K562 (cell line): ENCODE data around the gene UQCR11. TPM values are rescaled to one million over a fixed set of nuclear protein-coding genes. Genes with fewer than 3 reads are reported as not detected.

ENCODE experiments used
- ATAC-seq: fragments of 200-7000 bp; cut with Tn5 transposase; 3 replicates; pipeline ENCODE4 v1.9.1; 2020; ENCODE audit warnings: moderate library complexity
- BruUV-seq: library from RNA; stranded (reverse); fragments of 400-500 nt; replicated peaks from 2 replicates; lab custom pipeline; 2021; lab: Mats Ljungman, UMichigan
- CTCF ChIA-PET: fragments of 300-600 bp; formaldehyde crosslinking; extraction: SDS; loops from one replicate; lab custom pipeline; 2021; ENCODE audit warnings: low intra/inter-chr PET ratio; lab: Yijun Ruan, JAX
- POLR2A ChIA-PET: fragments of 300-600, 350-650 bp; sonication (Branson Sonifier 250); formaldehyde crosslinking; extraction: SDS; loops from one replicate; lab custom pipeline; 2021; ENCODE audit warnings: antibody characterized with exemption, inconsistent platforms; lab: Yijun Ruan, JAX
- DNase-seq, 4 experiments: peaks; one replicate each; pipeline versions ENCODE4 v3.0.0 to v3.0.0-alpha.2; 2011 to 2018; ENCODE audit warnings: low spot score in 3 of 4, mixed read lengths in 3 of 4; ENCODE audit errors: extremely low read depth in 1 of 4
- FAIRE-seq: peaks from 2 replicates; lab custom pipeline; 2011; peaks lifted over from hg19 to GRCh38; lab: Jason Lieb, UNC
- H2AFZ ChIP-seq: 2 replicates; pipeline ENCODE4 v1.6.0; 2011; ENCODE audit warnings: low read depth, low read length, control low read depth, inconsistent platforms
- H3K27ac ChIP-seq: fragments of 200-600 bp; 3 replicates; pipeline ENCODE4 v1.8.0; 2011; ENCODE audit warnings: low read depth, mild to moderate bottlenecking, control low read depth, inconsistent platforms, low read length, moderate library complexity, mixed read lengths; ENCODE audit errors: extremely low read depth
- H3K27me3 ChIP-seq, 2 experiments: fragments of 300-600 bp in 1 of 2; 2 replicates in 1 of 2; 3 replicates in 1 of 2; pipeline versions ENCODE4 v1.6.0 to v1.8.0; 2011; ENCODE audit warnings: inconsistent platforms in 2 of 2, low read length in 2 of 2, mild to moderate bottlenecking in 1 of 2, mixed read lengths in 1 of 2, moderate library complexity in 1 of 2; ENCODE audit not compliant: control insufficient read depth in 2 of 2, insufficient read depth in 2 of 2
- H3K36me3 ChIP-seq: fragments of 300-600 bp; 3 replicates; pipeline ENCODE4 v1.8.0; 2011; ENCODE audit warnings: mild to moderate bottlenecking, low read length, inconsistent platforms; ENCODE audit not compliant: control insufficient read depth, insufficient read depth
- H3K4me1 ChIP-seq, 2 experiments: fragments of 200-600 bp in 1 of 2; replicated peaks in 1 of 2; 2 replicates in 1 of 2; 3 replicates in 1 of 2; pipeline versions ENCODE4 v1.5.1 to v1.8.0; 2011; ENCODE audit warnings: inconsistent platforms in 2 of 2, low read length in 2 of 2, mild to moderate bottlenecking in 1 of 2, mixed read lengths in 1 of 2, moderate library complexity in 1 of 2; ENCODE audit not compliant: control insufficient read depth in 2 of 2, insufficient read depth in 2 of 2
- H3K4me2 ChIP-seq: 2 replicates; pipeline ENCODE4 v1.6.1; 2011; ENCODE audit warnings: low read length, control low read depth, inconsistent platforms, mixed read lengths; ENCODE audit not compliant: insufficient read depth
- H3K4me3 ChIP-seq: fragments of 200-600 bp; sonication (generic), shearing (Covaris generic); 2 replicates; pipeline ENCODE4 v1.5.1; 2016; ENCODE audit warnings: control low read depth, inconsistent platforms
- H3K79me2 ChIP-seq: fragments of 200-600 bp; 3 replicates; pipeline ENCODE4 v1.8.0; 2011; ENCODE audit warnings: low read length, inconsistent platforms; ENCODE audit not compliant: control insufficient read depth, insufficient read depth
- H3K9ac ChIP-seq, 2 experiments: 2 replicates each; pipeline versions ENCODE4 v1.6.0 to v1.6.1; 2011; ENCODE audit warnings: low read depth in 2 of 2, low read length in 2 of 2, control low read depth in 1 of 2, inconsistent platforms in 1 of 2, mild to moderate bottlenecking in 1 of 2, mixed read lengths in 1 of 2; ENCODE audit not compliant: insufficient read depth in 1 of 2
- H3K9me1 ChIP-seq: one replicate; pipeline ENCODE4 v1.6.0; 2011; ENCODE audit warnings: inconsistent platforms, mild to moderate bottlenecking, low read length, moderate library complexity; ENCODE audit not compliant: control insufficient read depth, insufficient read depth
- H3K9me3 ChIP-seq: replicated peaks from 2 replicates; pipeline ENCODE4 v1.5.1; 2011; ENCODE audit warnings: low read depth, low read length, inconsistent platforms; ENCODE audit not compliant: control insufficient read depth, insufficient read depth
- H4K20me1 ChIP-seq: replicated peaks from 2 replicates; pipeline ENCODE4 v1.6.1; 2011; ENCODE audit warnings: low read length, inconsistent platforms, mixed read lengths; ENCODE audit not compliant: control insufficient read depth, insufficient read depth
- EGR1 ChIP-seq: fragments of 450-650 bp; conservative IDR thresholded peaks from 2 replicates; pipeline ENCODE4 v1.6.1; 2017; ENCODE audit warnings: mild to moderate bottlenecking
- ETS1 ChIP-seq: conservative IDR thresholded peaks from 2 replicates; pipeline ENCODE4 v1.6.1; 2011; ENCODE audit warnings: low read depth, mild to moderate bottlenecking, low read length; ENCODE audit not compliant: control insufficient read depth
- ETV1 ChIP-seq: fragments of 450-650 bp; conservative IDR thresholded peaks from 2 replicates; pipeline ENCODE4 v1.6.1; 2016; ENCODE audit warnings: missing genetic modification characterization, control low read depth, low read depth, missing compliant biosample characterization
- MTA3 ChIP-seq: fragments of 450-650 bp; formaldehyde crosslinking; IDR thresholded peaks from 2 replicates; pipeline ENCODE4 v1.6.1; 2017; ENCODE audit warnings: mild to moderate bottlenecking, borderline replicate concordance
- SLC30A9 ChIP-seq: fragments of 250-450 bp; sonication (Bioruptor Pico); IDR thresholded peaks from 2 replicates; pipeline ENCODE4 v1.8.0; 2022; ENCODE audit warnings: mild to moderate bottlenecking, moderate library complexity
- STAT5A ChIP-seq: IDR thresholded peaks from 2 replicates; pipeline ENCODE4 v1.6.1; 2012; ENCODE audit warnings: low read length, inconsistent platforms, borderline replicate concordance
- WGBS: fragments of 100-300 bp; shearing (Covaris generic); methylation state at CpG from one replicate; pipeline ENCODE4 v1.1.6; 2016; ENCODE audit warnings: low coverage, mixed read lengths; ENCODE audit not compliant: insufficient coverage; ENCODE audit errors: missing lambda C conversion rate; 5-methylcytosine and 5-hydroxymethylcytosine counted together
- in situ Hi-C: fragments of 300-500 bp; cut with MboI; formaldehyde crosslinking; loops from 4 replicates; pipeline ENCODE4 v1.15.0; 2018; ENCODE audit warnings: inconsistent platforms, mixed read lengths
- intact Hi-C: fragments of 100-400 bp; cut with micrococcal nuclease; formaldehyde crosslinking; loops from 2 replicates; pipeline ENCODE4 v1.14.2; 2022
- polyA plus RNA-seq, 8 experiments: library from polyadenylated mRNA; depleted of rRNA in 4 of 8; stranded (reverse) in 5 of 8; unstranded in 3 of 8; fragments of >200 nt; fragmentation: Nextera tagmentation in 2 of 8; fragmentation: Illumina TruSeq in 1 of 8; extraction: Ambion mirVana in 2 of 8; extraction: Trizol in 1 of 8; gene quantifications; 2 replicates each; pipeline versions ENCODE4 v1.2.1 to v1.2.3, GENCODE V29; 2011 to 2014; ENCODE audit warnings: inconsistent platforms in 1 of 8, missing spikeins in 1 of 8
- total RNA-seq, 7 experiments: library from RNA; depleted of rRNA in 6 of 7; stranded (reverse); fragments of >200 nt in 6 of 7; fragmentation: Illumina TruSeq in 2 of 7; extraction: Trizol in 2 of 7; gene quantifications; 2 replicates each; pipeline versions ENCODE4 v1.2.1 to v1.2.3, GENCODE V29; 2011 to 2021; ENCODE audit warnings: low replicate concordance in 1 of 7
- TF ChIP-seq, protein P1 (sequence below): sonication (generic); formaldehyde crosslinking; IDR thresholded peaks from 2 replicates; pipeline ENCODE4 v1.8.1; 2023; ENCODE audit warnings: mild to moderate bottlenecking, missing genetic modification reagents

UQCR11 gene
- total and polyA plus RNA-seq, 9 of the 15 experiments (the other 6 are each of a cell fraction or from before 2014, with no cell fraction given) = 57.6 to 394 (median 259) TPM

GRCh38 chr19:1616875-1617274, 11.6 kb upstream of the UQCR11 start (continued):
- TF ChIP-seq, protein P1, sequence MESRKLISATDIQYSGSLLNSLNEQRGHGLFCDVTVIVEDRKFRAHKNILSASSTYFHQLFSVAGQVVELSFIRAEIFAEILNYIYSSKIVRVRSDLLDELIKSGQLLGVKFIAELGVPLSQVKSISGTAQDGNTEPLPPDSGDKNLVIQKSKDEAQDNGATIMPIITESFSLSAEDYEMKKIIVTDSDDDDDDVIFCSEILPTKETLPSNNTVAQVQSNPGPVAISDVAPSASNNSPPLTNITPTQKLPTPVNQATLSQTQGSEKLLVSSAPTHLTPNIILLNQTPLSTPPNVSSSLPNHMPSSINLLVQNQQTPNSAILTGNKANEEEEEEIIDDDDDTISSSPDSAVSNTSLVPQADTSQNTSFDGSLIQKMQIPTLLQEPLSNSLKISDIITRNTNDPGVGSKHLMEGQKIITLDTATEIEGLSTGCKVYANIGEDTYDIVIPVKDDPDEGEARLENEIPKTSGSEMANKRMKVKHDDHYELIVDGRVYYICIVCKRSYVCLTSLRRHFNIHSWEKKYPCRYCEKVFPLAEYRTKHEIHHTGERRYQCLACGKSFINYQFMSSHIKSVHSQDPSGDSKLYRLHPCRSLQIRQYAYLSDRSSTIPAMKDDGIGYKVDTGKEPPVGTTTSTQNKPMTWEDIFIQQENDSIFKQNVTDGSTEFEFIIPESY (CRISPR knock-in tag) = 0 out of 2 replicates have a peak, but pooled peaks have one; percentile 39
- no peak for TF ChIP-seq EGR1

- BruUV-seq = no TSS peak
- TF ChIP-seq SLC30A9 (CRISPR knock-in tag) (no peak), ETS1 (no peak), MTA3 (no peak), STAT5A (no peak), ETV1 (tag) (no peak)
- Histone ChIP-seq H3K27me3 (no peaks in the 10 kb centered on the region), H3K27ac (no peak overlapping the region), H3K4me2 (no peak overlapping the region), H2AFZ (no peak overlapping the region), H3K79me2 (no peaks in the 10 kb centered on the region; the same call in 2 of the 3 replicates), H3K9me3 (no peaks in the 10 kb centered on the region), H4K20me1 (no peaks in the 10 kb centered on the region), H3K36me3 (peaks cover 94% of the 10 kb centered on the region), H3K9ac (no peak overlapping the region), H3K4me3 (no peak overlapping the region), H3K9me1 (no peaks in the 10 kb centered on the region), H3K4me1 (peaks cover 0 to 57% of the 10 kb centered on the region in 2 experiments; a peak in 2 of 5 replicates)
- in situ Hi-C loops = no loop called here
- 80% methylated on average over 8 of the region's 8 CpGs for WGBS
- DNase-seq = no peak
- ChIA-PET POLR2A (interaction anchor here (0.6 to 1.3 kb wide), 3 partner anchors 16 to 115 kb away, joined by 3 to 4 read pairs (median 3); no protein-coding TSS in a partner anchor), CTCF (no interaction called here)
- no peak for ATAC-seq
- FAIRE-seq = no peak
- intact Hi-C loops = no loop called here
Measured at GRCh38 chr19:1616396-1616795, 11.1 kb upstream of the UQCR11 start.
